ENCODE measurements around the gene ZNF384. TPM values are rescaled to one million over a fixed set of nuclear protein-coding genes. Genes with fewer than 3 reads are reported as not detected.

ZNF384 gene
- total and polyA plus RNA-seq, 2 experiments from 2014 or later, result 20.5 to 35.9 TPM

DNA sequence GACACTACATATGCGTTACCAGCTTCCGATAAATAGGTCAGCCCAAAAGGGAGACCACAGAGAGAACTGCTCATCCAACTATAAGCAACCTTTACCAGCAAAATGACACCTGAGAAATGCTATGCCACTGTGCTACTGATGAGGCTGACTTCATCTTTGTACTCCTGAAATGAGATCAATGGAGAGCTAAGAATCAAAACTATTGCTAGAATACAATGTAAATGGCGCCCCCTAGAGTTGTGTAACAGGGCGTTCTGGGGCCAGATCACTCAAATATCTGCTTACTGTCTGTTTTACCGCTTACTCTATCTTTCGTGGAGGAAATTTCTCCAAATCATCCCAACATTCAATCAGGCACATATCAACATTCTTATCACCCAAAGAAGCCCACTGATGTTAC is 4.6 kb downstream of the ZNF384 start:
- ATAC-seq (no peak), DNase-seq (ENCODE audit: low spot score) (peak; percentile 89)
- Histone ChIP-seq H3K4me3 (no peak overlapping the region), H3K27ac (ENCODE audit: low read depth) (no peak overlapping the region), H2AFZ (no peak overlapping the region), H3K4me1 (ENCODE audit: insufficient read depth) (peaks cover 14% of the 10 kb centered on the region), H4K20me1 (replicated peaks; ENCODE audit: insufficient read depth) (peaks cover 39% of the 10 kb centered on the region), H3K9me2 (ENCODE audit: insufficient read depth) (no peaks in the 10 kb centered on the region), H3K27me3 (ENCODE audit: insufficient read depth) (no peaks in the 10 kb centered on the region), H3K79me2 (replicated peaks; ENCODE audit: insufficient read depth) (peaks cover 91% of the 10 kb centered on the region), H3K36me3 (ENCODE audit: insufficient read depth) (peaks cover under 1% of the 10 kb centered on the region), H3K4me2 (no peak overlapping the region), H3F3A (replicated peaks; ENCODE audit: low read depth) (peaks cover 9% of the 10 kb centered on the region)
- no peaks in the 10 kb centered on the region for H3K9me3 Mint-ChIP-seq
- H3K36me3 Mint-ChIP-seq (ENCODE audit: low read depth), result peaks cover 13% of the 10 kb centered on the region
- peaks cover 15% of the 10 kb centered on the region for H3K27me3 Mint-ChIP-seq (ENCODE audit: insufficient read depth, low read depth, poor library complexity)
- H3K4me1 Mint-ChIP-seq, result peaks cover 20% of the 10 kb centered on the region
- H3K4me3 Mint-ChIP-seq, result no peak overlapping the region
- no peak overlapping the region for H3K27ac Mint-ChIP-seq
- TF ChIP-seq EZH2 (IDR thresholded peaks at IDR 0.05; ENCODE audit: low read depth, unreplicated experiment) (no peak), ZNF114 (CRISPR knock-in tag; IDR thresholded peaks at IDR 0.05) (no peak), CREB1 (CRISPR knock-in tag; IDR thresholded peaks at IDR 0.05; ENCODE audit: low read depth) (no peak), JUNB (IDR thresholded peaks at IDR 0.05; ENCODE audit: unreplicated experiment) (no peak)
- TF ChIP-seq, protein P1, sequence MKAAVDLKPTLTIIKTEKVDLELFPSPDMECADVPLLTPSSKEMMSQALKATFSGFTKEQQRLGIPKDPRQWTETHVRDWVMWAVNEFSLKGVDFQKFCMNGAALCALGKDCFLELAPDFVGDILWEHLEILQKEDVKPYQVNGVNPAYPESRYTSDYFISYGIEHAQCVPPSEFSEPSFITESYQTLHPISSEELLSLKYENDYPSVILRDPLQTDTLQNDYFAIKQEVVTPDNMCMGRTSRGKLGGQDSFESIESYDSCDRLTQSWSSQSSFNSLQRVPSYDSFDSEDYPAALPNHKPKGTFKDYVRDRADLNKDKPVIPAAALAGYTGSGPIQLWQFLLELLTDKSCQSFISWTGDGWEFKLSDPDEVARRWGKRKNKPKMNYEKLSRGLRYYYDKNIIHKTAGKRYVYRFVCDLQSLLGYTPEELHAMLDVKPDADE (IDR thresholded peaks at IDR 0.05), result no peak
- TF ChIP-seq, protein P2, sequence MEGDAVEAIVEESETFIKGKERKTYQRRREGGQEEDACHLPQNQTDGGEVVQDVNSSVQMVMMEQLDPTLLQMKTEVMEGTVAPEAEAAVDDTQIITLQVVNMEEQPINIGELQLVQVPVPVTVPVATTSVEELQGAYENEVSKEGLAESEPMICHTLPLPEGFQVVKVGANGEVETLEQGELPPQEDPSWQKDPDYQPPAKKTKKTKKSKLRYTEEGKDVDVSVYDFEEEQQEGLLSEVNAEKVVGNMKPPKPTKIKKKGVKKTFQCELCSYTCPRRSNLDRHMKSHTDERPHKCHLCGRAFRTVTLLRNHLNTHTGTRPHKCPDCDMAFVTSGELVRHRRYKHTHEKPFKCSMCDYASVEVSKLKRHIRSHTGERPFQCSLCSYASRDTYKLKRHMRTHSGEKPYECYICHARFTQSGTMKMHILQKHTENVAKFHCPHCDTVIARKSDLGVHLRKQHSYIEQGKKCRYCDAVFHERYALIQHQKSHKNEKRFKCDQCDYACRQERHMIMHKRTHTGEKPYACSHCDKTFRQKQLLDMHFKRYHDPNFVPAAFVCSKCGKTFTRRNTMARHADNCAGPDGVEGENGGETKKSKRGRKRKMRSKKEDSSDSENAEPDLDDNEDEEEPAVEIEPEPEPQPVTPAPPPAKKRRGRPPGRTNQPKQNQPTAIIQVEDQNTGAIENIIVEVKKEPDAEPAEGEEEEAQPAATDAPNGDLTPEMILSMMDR (conservative IDR thresholded peaks at IDR 0.05; ENCODE audit: low read depth in 2 of 2), result peak; percentile 70 to 85

DNA sequence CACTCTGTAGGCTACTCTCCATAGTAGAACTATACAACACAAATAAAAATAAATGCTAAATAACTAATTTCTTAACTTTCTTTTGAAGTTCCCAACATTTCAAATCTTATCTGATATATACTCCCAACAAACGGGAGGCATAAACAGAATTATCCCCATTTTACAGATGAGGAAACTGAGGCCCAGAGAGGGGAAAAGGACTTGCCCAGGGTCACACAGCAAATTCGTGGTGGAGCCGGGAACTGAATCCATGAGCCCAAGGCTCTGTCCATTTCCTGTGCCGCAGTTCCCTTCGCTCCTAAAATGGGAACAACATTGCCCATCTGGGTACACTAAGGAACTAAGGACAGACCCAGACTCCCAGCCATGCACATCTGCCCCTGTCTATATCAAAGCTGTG is 12.2 kb downstream of the ZNF384 start:
- H3K36me3 ChIP-seq (ENCODE audit: insufficient read depth), result peaks cover 51% of the 10 kb centered on the region
- no peak for ATAC-seq

DNA sequence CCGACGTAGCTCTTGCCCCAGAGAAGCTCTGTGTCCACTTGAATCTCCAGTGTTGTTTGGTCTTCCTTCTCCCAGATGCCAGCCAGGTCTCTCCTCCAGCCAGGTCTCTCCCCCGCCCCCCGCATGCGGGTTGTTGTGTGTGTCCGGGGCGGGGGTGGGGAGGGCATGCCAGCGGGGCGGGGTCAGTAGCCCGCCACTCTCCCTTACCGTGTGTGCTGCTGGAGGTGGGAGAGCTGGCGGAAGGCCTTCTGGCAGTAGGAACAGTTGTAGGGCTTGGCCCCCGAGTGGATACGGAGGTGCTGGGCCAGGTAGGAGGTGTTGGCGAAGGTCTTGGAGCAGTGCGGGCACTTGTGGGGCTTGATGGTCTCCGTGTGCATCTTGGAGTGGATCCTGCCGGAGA is 17.0 kb downstream of the ZNF384 start:
- Mint-ChIP-seq H3K27ac (no peak overlapping the region), H3K9me3 (no peaks in the 10 kb centered on the region), H3K36me3 (ENCODE audit: low read depth) (peaks cover 83% of the 10 kb centered on the region), H3K4me1 (no peaks in the 10 kb centered on the region), H3K4me3 (no peak overlapping the region), H3K27me3 (ENCODE audit: insufficient read depth, low read depth, poor library complexity) (peaks cover 2% of the 10 kb centered on the region)
- no peak for ATAC-seq
- no peak overlapping the region for H3K4me2 ChIP-seq
- no peaks in the 10 kb centered on the region for H3K4me1 ChIP-seq (ENCODE audit: insufficient read depth)
- no peaks in the 10 kb centered on the region for H3K79me2 ChIP-seq (replicated peaks; ENCODE audit: insufficient read depth)
- no peaks in the 10 kb centered on the region for H3K27me3 ChIP-seq (ENCODE audit: insufficient read depth)
- H3F3A ChIP-seq (replicated peaks; ENCODE audit: low read depth), result no peaks in the 10 kb centered on the region
- H3K9me2 ChIP-seq (ENCODE audit: insufficient read depth), result no peaks in the 10 kb centered on the region
- H2AFZ ChIP-seq, result no peak overlapping the region
- no peak overlapping the region for H3K27ac ChIP-seq (ENCODE audit: low read depth)
- peaks cover 3% of the 10 kb centered on the region; the same call in 1 of the 2 replicates for H4K20me1 ChIP-seq (replicated peaks; ENCODE audit: insufficient read depth)
- no peak overlapping the region for H3K4me3 ChIP-seq
- H3K36me3 ChIP-seq (ENCODE audit: insufficient read depth), result peaks cover 63% of the 10 kb centered on the region
- DNase-seq (ENCODE audit: low spot score), result no peak
- no peak for TF ChIP-seq ZNF331 (CRISPR knock-in tag; IDR thresholded peaks at IDR 0.05; ENCODE audit: low read depth)

More for the DNA sequence above, 12.2 kb downstream of the ZNF384 start:
- no peak overlapping the region for H3K27ac ChIP-seq (ENCODE audit: low read depth)
- no peak overlapping the region for H2AFZ ChIP-seq
- Mint-ChIP-seq H3K27ac (no peak overlapping the region), H3K9me3 (no peaks in the 10 kb centered on the region), H3K27me3 (ENCODE audit: insufficient read depth, low read depth, poor library complexity) (peaks cover 3% of the 10 kb centered on the region), H3K36me3 (ENCODE audit: low read depth) (peaks cover 68% of the 10 kb centered on the region), H3K4me3 (no peak overlapping the region), H3K4me1 (no peaks in the 10 kb centered on the region)
- H3F3A ChIP-seq (replicated peaks; ENCODE audit: low read depth), result no peaks in the 10 kb centered on the region; the same call in 1 of the 2 replicates
- peaks cover 13% of the 10 kb centered on the region for H4K20me1 ChIP-seq (replicated peaks; ENCODE audit: insufficient read depth)
- no peaks in the 10 kb centered on the region for H3K27me3 ChIP-seq (ENCODE audit: insufficient read depth)
- DNase-seq (ENCODE audit: low spot score), result no peak
- H3K4me3 ChIP-seq, result no peak overlapping the region
- no peaks in the 10 kb centered on the region for H3K4me1 ChIP-seq (ENCODE audit: insufficient read depth)
- peaks cover 29% of the 10 kb centered on the region for H3K79me2 ChIP-seq (replicated peaks; ENCODE audit: insufficient read depth)
- TF ChIP-seq JUNB (IDR thresholded peaks at IDR 0.05; ENCODE audit: unreplicated experiment), result no peak
- no peak for TF ChIP-seq EZH2 (IDR thresholded peaks at IDR 0.05; ENCODE audit: low read depth, unreplicated experiment)
- no peak for TF ChIP-seq NANOG (IDR thresholded peaks at IDR 0.05; ENCODE audit: borderline replicate concordance)
- TF ChIP-seq EZH2phosphoT487 (IDR thresholded peaks at IDR 0.05; ENCODE audit: unreplicated experiment), result no peak
- no peak for TF ChIP-seq ZNF114 (CRISPR knock-in tag; IDR thresholded peaks at IDR 0.05)
- no peaks in the 10 kb centered on the region for H3K9me2 ChIP-seq (ENCODE audit: insufficient read depth)
- no peak overlapping the region for H3K4me2 ChIP-seq

Measured in GM23338 (cell line).